Measurements from ENCODE around the gene EIF4G2.

EIF4G2 gene

DNA sequence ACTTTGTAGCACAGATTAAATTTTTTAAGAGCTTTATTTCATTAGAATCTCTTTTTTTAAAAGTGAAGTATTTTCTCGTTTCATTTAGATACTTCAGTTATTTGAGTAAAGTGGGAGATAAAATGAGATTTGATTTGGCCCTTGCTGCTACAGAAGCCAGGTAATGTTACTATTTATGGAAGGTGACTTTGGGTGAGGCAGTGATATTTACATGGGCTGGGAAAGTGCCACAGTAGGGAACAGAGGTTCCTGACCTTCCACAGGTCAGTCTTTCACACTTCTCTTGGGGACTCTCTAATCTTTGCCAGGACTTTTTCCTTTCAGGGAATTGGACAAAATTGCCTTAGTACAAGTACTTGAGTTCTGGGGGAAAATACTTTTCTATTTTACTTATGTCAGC lies 37.3 kb downstream of the EIF4G2 start:
- no peak for DNase-seq (ENCODE audit: low spot score)

GRCh38 chr11:10770626-10771254 lies 38.0 kb downstream of the EIF4G2 start:
- DNase-seq (ENCODE audit: low spot score): peak; percentile 22

- no peak for DNase-seq (ENCODE audit: low spot score)
These were observed 44.3 kb downstream of the EIF4G2 start for GRCh38 chr11:10764412-10764811.

GRCh38 chr11:10763766-10764165 lies 45.0 kb downstream of the EIF4G2 start:
- no peak for DNase-seq (ENCODE audit: low spot score)

DNA sequence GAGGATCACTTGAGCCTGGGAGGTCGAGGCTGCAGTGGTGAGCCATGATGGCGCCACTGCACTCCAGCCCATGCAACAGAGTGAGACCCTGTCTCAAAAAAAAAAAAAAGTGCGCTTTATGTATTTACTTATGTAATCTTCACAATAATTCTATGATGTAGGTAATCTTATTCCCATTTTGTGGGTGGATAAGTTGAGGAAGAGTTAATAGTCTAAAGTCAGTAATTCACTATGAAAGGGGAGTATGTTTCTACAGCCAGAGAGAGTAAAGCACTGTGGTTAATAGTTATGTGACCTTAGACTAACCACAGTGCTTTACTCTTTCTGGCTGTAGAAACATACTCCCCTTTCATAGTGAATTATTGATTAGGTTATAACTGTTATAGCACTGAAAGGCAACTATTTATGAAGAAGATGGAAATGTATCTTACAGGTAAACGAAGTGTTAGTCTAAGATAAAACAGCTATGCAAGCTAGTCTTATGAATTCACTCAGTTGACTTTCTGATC lies 45.8 kb downstream of the EIF4G2 start:
- DNase-seq (ENCODE audit: low spot score): no peak

- no peak for DNase-seq (ENCODE audit: low spot score)
These were observed 46.5 kb downstream of the EIF4G2 start for GRCh38 chr11:10762185-10762584.

- no peak for DNase-seq (ENCODE audit: low spot score)
These were observed 47.5 kb downstream of the EIF4G2 start for GRCh38 chr11:10761085-10761698.

GRCh38 chr11:10758957-10759356 lies 49.8 kb downstream of the EIF4G2 start:
- no peak for DNase-seq (ENCODE audit: low spot score)

- DNase-seq (ENCODE audit: low spot score): no peak
These were observed 56.2 kb downstream of the EIF4G2 start for GRCh38 chr11:10752486-10752885.

DNA sequence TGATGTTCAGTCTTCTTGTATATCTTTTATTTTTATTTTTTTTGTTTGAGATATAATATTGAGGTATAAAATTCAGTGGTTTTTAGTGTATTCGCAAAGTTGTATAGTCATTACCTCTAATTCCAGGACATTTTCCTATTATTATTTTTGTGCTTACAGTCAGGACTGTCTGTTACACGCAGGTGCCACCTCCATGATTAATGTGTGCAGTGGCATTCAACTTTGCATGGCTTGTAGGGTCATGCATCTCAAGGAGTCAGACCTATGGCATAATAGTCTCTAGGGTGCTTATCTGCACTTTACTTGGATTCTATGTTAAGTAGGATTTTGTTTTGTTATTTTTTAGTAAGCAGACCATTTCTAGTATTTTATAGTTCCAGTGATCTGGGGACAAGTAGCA lies 56.7 kb downstream of the EIF4G2 start:
- no peak for DNase-seq (ENCODE audit: low spot score)

- no peak for DNase-seq (ENCODE audit: low spot score)
These were observed 57.2 kb downstream of the EIF4G2 start for GRCh38 chr11:10751581-10751940.

DNA sequence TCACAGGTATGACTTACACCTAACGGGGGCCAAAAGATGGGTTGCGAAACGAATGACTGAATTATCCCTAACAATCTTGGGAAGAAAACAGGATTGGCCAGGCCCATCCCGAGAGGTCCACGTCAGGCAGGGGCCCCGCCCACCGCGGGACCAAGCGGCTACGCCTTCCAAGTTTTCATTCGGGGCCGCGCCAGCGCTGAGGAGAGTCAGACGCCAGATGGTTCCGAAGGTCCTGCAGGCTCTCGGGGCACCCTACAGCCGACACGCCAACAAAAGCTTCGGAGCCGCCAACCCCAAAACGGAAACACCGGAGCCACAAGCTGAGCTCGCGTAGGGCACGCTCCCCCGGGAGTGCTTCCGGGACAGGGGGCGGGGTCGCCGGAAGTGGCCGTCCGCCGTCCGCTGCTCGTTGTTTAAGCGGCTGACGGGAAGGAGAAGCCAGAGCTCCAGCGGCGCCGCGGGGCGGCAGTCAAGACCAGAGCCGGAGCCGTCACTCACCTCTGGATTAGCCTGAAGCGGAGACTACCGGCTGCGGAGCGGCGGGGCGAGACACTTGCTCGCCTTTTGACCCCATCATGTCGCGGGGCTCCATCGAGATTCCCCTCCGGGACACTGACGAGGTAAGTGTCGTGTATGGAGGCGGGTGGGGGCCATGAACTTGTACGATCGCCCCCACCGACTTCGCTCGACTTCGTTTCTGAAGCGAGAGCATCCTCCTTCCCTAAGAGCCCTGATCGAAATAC lies 57.7 kb downstream of the EIF4G2 start, which contains the start of gene CTR9:
CTR9 (plus strand) TSS at position 409 of the 743 bp plus-strand sequence; CDS start at position 576, 167 bp downstream.
- DNase-seq (ENCODE audit: low spot score): peak; percentile 47

DNA sequence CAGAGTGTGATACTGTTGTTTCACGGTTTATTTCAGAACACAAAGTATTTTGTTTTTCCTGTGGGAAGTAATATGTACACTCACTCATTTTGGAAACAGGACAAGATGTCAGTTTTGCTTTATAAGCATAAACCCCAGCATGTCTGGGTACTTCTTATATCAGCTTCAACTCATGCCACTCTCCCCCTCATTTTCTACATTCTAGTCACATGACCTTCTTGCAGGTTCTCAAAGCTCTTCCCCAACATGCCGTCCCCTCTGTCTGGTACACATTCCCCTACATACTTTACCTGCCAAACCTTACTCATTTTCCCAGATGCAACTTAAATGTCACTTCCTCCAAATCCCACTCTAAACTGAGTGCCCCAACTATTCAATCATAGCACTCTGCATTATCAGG lies 59.2 kb downstream of the EIF4G2 start:
- no peak for DNase-seq (ENCODE audit: low spot score)

GRCh38 chr11:10747733-10748132 lies 61.0 kb downstream of the EIF4G2 start:
- no peak for DNase-seq (ENCODE audit: low spot score)
